Caki2 (cell line): Measurements from ENCODE around the gene REN. TPM values are rescaled to one million over a fixed set of nuclear protein-coding genes. Genes with fewer than 3 reads are reported as not detected.
A peak's percentile ranks its signal among the peaks of the same experiment; 100 is the strongest.

Source experiments
- DNase-seq: peaks from one replicate; pipeline ENCODE4 v3.0.0-alpha.2; 2015; ENCODE audit warnings: low read depth
- in situ Hi-C: cut with HindIII; loops from 2 replicates; pipeline ENCODE4 v1.10.0; 2016; ENCODE audit warnings: low sequenced_read_pairs, low pct_unique_long_range_greater_than_20kb, mixed read lengths
- total RNA-seq: library from RNA; depleted of rRNA; stranded (reverse); fragments of >200 nt; shearing (Covaris generic); gene quantifications from 2 replicates; pipeline ENCODE4 v1.2.3, GENCODE V29; 2014; ENCODE audit warnings: low replicate concordance

The REN gene
- total RNA-seq, 1 experiment from 2014 or later = not detected

DNA sequence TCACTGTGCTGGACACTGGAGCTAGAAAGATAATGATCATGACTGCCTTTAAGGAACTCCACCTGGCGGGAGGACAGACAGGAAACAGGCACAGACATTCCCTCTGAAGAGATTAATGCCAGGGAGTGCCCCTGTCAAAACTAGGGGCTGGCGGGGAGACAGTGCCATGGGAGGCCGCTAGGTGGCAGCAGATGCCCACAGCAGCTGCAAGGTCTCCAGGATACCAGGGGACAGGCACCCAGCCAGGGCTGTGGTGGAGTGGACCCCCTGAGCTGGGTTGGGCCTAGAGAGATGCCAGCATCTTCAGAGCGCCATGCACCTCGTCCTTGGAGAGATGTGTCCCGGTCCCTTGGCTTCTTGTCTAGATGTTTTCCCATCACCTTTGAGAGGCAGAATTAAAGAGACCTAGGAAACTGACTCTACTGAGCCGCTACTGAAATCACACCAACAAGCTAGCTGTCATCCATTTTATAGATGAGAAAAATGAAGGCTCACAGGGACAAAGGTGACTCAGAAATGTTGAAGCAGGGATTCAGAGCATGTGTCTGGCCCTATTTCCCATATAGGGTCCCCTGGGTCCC lies 3.6 kb downstream of the REN start:
- in situ Hi-C loops = no loop called here

DNA sequence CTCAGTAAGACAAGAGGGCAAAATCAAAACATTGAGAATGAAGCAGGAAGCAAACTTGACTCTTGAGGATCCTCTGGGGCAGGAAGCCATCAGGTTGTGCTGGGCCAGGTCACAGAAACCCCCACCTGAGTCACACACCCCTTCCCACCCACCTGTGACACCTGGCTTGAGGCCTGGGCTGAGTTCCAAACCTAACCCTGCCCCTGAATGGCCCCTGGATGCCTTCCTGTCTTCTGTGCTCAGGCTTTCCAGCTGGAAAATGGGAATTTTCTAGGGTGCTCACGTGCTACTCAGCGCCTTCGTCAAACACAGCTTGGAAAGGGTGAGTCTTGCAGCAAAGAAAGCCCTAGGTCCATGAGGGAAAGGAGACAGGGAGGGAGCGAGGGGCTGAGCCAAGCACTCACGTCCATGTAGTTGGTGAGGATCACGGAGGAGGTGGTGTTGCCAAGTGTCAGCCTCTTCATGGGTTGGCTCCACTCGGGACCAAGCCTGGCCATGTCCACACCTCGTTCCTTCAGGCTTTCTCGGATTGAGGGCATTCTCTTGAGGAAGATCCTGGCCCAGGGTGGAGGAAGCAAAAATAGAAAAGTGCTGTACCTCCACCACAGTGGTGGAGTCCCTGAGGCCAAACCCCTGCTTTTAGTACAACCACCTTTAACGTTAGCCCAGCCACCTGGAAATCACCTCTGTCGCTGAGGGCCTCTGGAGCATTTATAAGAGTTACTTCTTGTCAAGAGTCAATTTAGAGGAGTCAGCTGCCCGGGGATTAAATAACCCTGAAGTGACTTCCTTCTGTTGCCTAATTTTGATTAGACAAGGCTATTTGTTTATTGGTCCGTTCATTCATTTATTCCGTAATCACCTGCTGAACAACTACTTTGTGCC lies 4.3 kb downstream of the REN start:
- in situ Hi-C loops = no loop called here
- DNase-seq = no peak

More for the DNA sequence above, 3.6 kb downstream of the REN start:
- peak; percentile 76 for DNase-seq

DNA sequence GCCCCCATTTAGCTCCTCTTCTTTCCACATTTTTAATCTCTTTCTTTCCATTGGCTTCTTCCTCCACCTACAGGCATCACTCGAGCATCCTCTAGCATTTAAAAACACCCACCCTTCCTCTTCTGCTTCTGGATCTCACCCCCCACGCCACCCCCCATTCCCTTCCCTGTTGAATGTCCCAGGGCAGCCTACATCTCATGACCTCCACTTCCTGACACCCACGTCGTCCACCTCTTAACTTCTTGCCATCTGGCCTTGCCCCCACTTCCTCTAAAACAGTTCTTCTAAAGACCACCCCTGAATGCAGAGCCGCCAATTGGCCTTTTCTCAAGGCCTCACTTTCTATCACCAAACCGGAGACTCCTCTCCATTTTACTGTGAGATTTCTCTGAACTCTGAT lies 8.2 kb downstream of the REN start:
- no peak for DNase-seq
- in situ Hi-C loops = no loop called here

DNA sequence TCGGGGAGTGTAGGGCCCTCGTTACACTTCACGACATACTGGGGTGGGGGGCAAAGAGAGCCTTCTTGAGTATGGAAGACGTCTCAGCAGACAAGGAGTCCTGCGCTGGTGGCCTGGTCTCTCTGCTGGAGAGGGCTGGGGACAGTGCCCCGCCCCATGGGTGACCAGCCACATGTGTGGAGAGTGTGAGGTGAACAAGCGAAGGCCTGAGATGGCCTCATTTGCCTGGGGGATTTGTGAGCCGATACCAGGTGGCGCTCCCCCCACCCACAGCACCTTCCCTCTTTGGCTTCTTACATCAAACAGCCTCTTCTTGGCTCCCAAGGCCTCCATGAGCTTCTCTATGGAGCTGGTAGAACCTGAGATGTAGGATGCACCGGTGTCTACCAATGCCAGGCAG lies 10.3 kb downstream of the REN start:
- in situ Hi-C loops = no loop called here
- no peak for DNase-seq

DNA sequence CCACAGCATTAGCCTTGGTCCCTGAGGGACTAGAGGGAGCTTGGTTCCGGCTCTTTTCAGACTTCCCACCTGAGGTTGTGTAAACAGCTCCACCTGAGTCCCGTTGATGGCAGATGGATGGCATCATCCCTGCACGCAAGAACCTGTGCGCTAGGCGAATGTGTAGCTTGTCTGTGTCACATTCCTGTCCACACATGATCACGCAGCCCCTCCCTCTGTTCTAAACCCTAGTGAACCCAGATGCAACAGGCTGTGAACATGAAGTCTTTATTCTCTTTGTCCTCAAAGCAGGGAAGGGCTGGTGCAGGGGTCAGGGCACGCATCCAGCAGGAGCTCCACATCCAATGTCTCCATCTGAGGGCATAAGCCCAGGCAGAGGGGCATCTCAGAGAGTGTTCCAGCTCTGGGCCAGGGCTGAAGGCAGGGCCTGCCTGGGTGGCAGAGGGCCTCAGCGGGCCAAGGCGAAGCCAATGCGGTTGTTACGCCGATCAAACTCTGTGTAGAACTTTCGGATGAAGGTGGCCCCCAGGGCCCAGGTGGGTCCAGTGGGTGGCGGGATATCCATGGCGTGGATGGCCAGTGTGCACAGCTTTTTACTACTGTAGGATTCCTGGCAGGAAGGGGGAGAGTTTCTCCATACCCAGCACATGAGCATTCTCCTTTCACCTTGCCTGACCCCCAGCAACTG lies 11.4 kb downstream of the REN start:
- DNase-seq = no peak
- in situ Hi-C loops = no loop called here

DNA sequence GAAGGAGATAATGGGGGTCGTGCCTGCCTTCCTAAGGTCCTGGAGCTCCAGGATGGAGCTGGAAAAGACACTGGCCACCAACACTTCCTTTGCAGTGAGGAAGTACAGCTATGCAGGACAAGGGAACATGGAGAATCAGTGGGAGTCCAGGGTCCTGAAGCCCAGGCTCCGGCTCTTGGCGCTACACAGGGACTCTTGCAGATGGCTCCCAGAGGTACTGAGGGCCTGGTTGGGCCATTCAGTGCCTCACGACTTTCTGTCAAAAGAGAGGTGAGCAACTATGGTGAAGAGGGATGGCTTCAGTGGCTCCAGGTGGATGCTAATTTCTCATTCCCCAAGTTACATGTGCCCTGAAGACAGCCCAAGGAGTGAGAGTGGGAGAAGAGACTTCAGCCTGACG lies 12.5 kb downstream of the REN start:
- in situ Hi-C loops = no loop called here

DNA sequence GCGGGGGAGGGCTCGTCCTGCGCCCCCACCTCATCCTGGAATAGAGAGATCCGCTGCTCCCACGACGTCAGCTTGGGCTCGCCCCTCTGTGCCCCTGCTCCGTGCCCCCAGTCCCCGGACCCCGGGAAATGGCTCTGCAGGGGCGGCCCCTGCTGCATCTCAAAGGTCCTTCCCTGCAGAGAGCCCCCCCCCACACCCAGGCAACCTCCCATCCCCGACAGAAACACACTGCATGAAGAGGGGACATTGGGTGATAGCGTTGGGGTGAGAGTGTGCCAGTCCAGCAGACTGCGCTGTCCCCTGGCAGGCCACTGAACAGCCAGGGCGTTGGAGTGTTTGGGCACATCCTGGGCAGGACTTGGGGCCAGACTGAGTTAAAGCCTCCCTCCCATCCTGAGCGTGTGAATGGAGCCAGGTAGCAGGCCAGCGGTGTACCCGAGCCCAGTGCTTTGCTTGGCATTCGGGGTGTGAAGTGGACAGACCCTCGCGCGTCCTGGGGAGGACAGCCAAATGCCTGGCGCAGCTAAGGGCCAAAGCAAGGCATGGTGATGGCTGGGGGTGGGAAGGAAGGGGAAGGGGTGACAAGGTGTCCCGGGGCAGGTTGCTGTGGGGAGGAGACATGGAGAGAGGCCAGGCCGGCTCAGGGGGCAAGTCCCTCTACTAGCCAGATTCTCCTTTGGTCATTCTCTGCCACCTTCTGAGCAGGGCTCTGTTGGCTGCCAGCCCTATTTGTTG lies 13.7 kb downstream of the REN start:
- in situ Hi-C loops = no loop called here
- no peak for DNase-seq

More for the DNA sequence above, 12.5 kb downstream of the REN start:
- DNase-seq = no peak

DNA sequence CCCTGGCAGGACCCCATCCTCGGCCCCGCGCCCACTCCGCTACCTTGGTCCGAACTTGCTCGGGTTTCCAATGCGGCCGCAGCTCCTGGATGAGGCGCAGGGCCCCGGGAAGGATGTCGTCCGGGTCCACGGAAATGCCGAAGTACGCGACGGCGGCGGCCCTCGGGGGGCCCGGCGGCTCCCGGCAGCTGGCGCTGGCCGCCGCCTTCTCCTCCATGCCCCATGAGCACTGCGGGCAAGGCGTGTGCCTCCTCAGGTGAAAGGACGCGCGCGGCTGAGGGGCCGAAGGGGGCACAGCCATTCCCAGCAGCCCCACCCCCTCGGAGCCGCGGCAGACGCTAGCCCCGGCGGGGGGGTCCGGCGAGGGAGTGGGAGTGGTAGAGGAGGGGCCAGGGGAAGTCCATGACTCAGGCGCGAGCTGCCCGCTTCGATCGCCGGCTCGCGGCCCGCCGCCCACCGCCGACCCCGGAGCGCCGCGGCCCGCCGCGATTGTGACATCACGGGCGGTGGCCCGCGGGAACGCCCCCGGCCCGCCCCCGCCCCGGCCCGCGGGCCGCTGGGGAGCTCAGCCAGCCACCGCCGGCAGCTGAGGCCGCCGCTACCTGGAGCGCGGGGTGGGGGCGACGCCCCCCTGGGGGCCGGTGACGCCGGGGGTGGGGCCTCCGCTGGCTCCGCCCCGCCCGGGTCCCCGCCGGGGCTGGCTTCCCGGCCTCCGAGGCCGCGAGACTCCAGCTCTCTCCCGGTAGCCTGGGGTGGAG lies 14.4 kb downstream of the REN start, which contains the start of gene ETNK2:
ETNK2 (minus strand) TSS at position 493 of the 758 bp plus-strand sequence; CDS start at position 301, 192 bp downstream.
- DNase-seq = peak; percentile 27
- in situ Hi-C loops = no loop called here

DNA sequence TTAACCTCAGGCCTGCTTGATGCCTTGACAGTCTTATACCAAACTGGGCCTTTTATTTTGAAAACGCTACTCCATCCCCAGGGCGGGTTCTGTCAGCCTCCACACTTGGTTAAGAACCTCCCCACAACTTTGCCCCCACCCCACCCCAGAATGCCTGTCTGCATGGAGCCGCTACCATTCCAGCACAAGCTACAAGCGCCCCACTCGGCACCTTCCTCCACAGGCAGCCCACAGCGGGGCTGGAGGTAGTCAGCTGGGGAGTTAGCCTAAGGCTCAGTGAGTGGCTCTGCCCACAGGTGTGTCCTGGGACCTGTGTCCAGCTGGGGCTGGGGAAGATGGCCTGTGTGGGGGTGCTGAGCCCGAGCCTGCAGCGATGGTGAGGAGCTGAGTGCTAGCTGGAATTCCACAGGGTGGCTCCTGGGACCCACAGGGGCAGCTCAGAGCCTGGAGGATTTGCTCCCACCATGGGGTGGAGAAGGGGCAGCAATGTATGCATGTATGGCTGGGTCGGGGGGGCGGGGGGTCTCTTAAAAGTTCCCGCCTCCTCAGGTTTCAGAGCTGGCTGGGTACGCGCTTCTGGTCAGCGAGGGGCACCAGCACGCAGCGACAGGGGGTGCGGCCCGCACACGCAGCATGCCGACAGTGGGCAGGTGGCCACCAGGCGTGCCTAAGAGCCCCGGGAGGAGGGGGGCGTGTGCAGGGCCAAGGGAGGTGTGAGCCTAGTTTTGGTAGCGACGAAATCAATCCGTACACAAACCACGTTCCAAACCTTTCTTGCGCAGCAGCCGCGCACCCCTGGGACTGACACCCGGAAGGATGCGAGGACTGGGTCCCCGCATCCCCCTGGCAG lies 15.2 kb downstream of the REN start:
- DNase-seq = no peak
- in situ Hi-C loops = no loop called here

DNA sequence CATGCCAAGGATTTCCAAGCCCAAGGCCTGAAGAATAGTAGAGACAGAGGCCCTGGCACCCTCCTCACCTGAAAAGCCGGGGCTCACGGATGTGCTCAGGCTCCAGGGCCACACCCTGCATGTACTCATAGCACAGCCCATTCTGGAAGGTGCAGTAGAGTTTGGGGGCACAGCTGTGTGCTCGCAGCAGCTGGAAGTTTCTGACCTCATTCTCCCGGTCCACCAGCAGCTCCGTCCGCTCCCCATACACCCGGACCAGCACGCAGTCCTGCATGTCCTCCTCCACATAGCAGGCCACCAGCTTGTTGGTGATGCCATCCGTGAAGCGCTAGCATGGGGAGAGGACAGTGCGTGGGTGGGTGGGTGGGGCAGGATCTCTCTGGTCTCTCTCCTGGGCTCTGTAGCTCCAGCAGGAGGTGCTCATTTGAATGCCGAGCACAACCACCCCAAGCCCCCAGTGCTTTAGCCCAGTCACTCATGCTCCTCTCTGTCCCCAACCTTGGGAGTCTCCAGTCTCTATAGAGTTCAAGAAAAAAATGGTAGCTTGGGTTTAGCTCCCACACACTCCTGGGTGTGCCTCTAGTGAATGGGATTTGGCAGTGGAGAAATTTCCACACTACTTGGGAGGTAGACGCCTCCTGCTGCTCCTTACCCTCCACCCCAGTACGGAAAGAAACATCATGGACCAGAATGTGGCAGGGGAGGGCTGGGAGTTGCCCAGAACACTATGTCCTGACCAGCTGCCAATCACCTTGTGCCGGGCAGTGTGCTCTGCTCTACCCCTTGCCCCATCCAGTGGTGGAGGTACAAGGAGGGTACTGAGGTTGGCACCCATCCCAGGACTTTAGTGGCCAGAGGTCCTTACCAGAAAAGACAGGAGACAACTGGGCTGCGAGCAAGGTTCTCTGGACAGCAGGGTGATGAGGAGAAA lies 16.2 kb downstream of the REN start:
- DNase-seq = no peak
- in situ Hi-C loops = loop anchor here (25.0 kb wide), 1 partner anchor 288 kb away; the partner anchor contains the start of gene SNRPE

DNA sequence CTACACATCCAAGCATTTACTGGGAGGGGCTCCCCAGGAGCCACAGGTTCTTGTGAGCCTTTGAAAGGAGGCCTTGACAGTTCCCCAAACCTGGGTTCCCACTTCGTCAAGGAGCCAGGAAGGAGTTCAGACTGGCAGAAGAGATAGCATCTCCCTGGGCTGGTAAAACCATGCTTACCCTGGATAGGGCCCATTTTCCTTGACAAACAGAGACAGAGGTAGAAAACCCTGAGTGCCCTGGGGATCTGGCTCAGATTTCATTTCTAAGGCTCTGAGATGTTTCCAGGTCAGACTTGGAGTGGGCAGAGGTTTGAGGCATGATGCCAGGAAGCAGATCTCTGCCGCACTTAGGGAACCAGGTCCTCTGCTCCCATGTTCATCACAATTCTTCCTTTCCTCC lies 17.0 kb downstream of the REN start:
- in situ Hi-C loops = loop anchor here (25.0 kb wide), 1 partner anchor 287 kb away; the partner anchor contains the start of gene SNRPE
- no peak for DNase-seq

DNA sequence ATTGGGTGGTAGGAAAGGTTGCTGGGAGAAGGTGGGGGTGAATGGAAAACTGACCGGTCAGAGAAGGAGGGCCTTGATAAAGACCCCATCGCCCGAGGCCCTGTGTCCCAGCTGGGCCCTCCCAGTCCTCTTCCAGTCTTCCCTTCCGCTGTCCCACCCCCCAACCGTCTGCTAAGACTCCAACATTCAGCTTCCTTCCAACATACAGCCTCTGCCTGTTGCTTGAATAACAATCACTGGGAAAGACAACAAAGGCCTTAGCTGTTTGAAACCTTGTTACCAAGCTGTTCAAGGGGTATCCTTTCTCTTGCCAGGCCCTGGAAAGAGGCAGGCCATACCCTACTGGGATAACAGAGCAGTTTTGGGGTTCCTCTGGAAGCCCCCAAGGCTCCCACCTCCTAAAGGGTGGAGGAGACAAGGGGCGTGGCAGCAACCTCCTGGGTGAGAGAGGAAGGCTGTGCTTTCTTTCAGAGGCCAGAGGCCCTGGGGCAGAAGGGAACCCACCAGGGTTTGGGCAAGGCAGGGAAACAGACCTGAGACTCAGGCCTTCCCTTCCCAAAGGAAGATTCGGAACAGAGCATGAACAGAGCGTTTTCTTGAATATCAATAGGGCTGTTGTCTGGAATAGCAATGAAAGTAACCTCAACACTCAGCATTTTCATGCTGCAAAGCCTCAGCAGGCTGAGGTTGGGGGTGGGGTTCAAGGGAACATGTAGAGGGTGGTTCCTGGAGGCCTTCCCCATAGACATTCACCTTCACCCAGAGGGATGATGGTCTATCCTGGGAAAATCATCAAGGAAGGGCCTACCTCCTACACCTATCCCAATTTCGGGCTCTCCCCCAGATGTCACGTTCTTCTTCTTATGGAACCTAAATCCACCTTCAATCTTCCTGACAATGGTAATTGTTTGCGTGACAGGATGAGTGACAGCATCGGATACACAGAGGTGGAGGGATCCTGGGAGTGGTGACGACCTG lies 18.4 kb downstream of the REN start:
- in situ Hi-C loops = loop anchor here (25.0 kb wide), 1 partner anchor 285 kb away; the partner anchor contains the start of gene SNRPE

DNA sequence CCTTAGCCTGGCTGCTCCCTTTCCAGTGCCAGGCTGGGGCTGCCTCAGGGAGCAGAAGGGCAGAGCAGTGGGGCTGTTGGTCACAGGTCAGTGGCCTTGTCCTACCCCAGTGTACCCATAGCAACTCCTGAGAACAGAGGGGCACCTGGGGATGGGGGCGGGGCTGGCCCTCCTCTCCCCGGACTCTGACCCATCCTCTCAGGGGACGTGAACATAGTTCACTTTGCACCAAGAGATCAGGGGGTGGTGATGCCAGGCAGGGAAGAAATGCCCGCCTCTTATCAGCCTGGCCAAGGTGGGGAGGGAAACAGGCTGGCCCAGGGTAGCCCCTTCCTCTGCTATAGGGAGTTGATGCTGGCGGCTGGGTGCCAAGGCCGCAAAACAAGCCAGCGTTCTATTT lies 19.2 kb downstream of the REN start:
- in situ Hi-C loops = loop anchor here (25.0 kb wide), 1 partner anchor 285 kb away; the partner anchor contains the start of gene SNRPE
- no peak for DNase-seq

More for the DNA sequence above, 18.4 kb downstream of the REN start:
- DNase-seq = no peak

DNA sequence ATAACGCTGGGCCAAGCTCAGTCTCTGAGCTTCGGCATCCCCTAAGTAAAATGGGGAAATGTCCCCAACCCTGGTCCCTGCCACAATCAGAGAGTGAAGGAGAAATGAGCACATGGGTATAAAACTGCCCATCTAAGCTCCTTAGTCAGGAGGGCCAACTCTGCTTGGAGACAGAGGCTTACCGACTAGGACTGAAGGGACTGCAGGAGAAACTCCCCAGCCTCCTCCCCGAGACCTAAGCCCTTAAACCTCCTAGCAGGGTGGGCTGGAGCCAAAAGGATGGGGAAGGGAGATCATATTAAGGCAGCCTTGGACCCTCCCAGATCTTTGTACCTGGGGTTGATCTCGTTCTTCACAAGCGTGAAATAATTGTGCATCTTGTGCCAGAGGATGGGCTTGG lies 19.8 kb downstream of the REN start:
- DNase-seq = no peak
- in situ Hi-C loops = loop anchor here (25.0 kb wide), 1 partner anchor 284 kb away; the partner anchor contains the start of gene SNRPE
